SK-N-SH treated with all-trans-retinoic acid at 6 μM for 48 hours (cell line): ENCODE measurements around the gene POLE.

Source experiments
- CSDC2 ChIP-seq: fragments of 250-450 bp; sonication (Bioruptor Pico); IDR thresholded peaks from 2 replicates; pipeline ENCODE4 v1.5.0; 2020; ENCODE audit warnings: mild to moderate bottlenecking, moderate library complexity
- GLIS3 ChIP-seq: fragments of 250-450 bp; sonication (Bioruptor Pico); IDR thresholded peaks from 2 replicates; pipeline ENCODE4 v1.5.0; 2020; ENCODE audit warnings: mild to moderate bottlenecking, moderate library complexity
- POU6F1 ChIP-seq: fragments of 250-450 bp; sonication (Bioruptor Pico); IDR thresholded peaks from 2 replicates; pipeline ENCODE4 v1.8.0; 2021; ENCODE audit warnings: low read depth, mild to moderate bottlenecking, moderate library complexity, borderline replicate concordance
- TOX ChIP-seq: fragments of 250-450 bp; sonication (Bioruptor Pico); IDR thresholded peaks from 2 replicates; pipeline ENCODE4 v1.8.0; 2021; ENCODE audit warnings: mild to moderate bottlenecking, moderate library complexity, borderline replicate concordance

- no peak for TF ChIP-seq POU6F1 (CRISPR knock-in tag)
- TF ChIP-seq GLIS3 (CRISPR knock-in tag), result no peak
- TF ChIP-seq CSDC2 (CRISPR knock-in tag), result no peak
- TF ChIP-seq TOX, result no peak
Observed at GRCh38 chr12:132635076-132635955, 51.8 kb downstream of the POLE start.
